C4-2B (cell line): Measurements from ENCODE around the gene PPCS.

Experiments
- H3K27ac ChIP-seq: fragments of 450-650 bp; 2 replicates; pipeline ENCODE4 v1.5.1; 2017
- CTCF ChIP-seq: fragments of 450-650 bp; conservative IDR thresholded peaks from 2 replicates; pipeline ENCODE4 v1.5.1; 2017; ENCODE audit warnings: mild to moderate bottlenecking
- ZFX ChIP-seq: fragments of 450-650 bp; IDR thresholded peaks from 2 replicates; pipeline ENCODE4 v1.6.1; 2017

PPCS gene

GRCh38 chr1:42456010-42456753 is at the start of gene PPCS, which contains the start of gene ZMYND12:
Gene PPCS (plus strand): TSS chr1:42456543. CDS start chr1:42456566, 23 bp downstream.
Gene ZMYND12 (minus strand): TSS chr1:42456022. CDS start chr1:42455997, 25 bp downstream.
- TF ChIP-seq CTCF (no peak), ZFX (no peak)
- H3K27ac ChIP-seq: peak within 1 kb of the TSS; percentile 97

GRCh38 chr1:42414551-42415496 is 41.5 kb upstream of the PPCS start:
- TF ChIP-seq ZFX: no peak
- TF ChIP-seq CTCF: no peak
- no peak overlapping the region for H3K27ac ChIP-seq

- H3K27ac ChIP-seq: no peak overlapping the region
- TF ChIP-seq ZFX (no peak), CTCF (no peak)
Observed at GRCh38 chr1:42417166-42417565, 39.2 kb upstream of the PPCS start.

GRCh38 chr1:42418516-42418915 is 37.8 kb upstream of the PPCS start:
- TF ChIP-seq CTCF (no peak), ZFX (no peak)

GRCh38 chr1:42419126-42419821 is 37.1 kb upstream of the PPCS start:
- no peak for TF ChIP-seq CTCF
- no peak for TF ChIP-seq ZFX
- no peak overlapping the region for H3K27ac ChIP-seq

More at GRCh38 chr1:42418516-42418915, 37.8 kb upstream of the PPCS start:
- no peak overlapping the region for H3K27ac ChIP-seq

- TF ChIP-seq CTCF (no peak), ZFX (no peak)
- no peak overlapping the region for H3K27ac ChIP-seq
Observed at GRCh38 chr1:42420121-42420520, 36.2 kb upstream of the PPCS start.
